Loucy (cell line): ENCODE results near the gene CLDN25.

ENCODE experiments used
- H2AFZ ChIP-seq: fragments of 200-600 bp; sonication (generic); 2 replicates; pipeline ENCODE4 v1.6.0; 2016; ENCODE audit warnings: antibody characterized with exemption, mild to moderate bottlenecking, low read length, moderate library complexity
- H3F3A ChIP-seq: fragments of 200-600 bp; 2 replicates; pipeline ENCODE4 v1.6.0; 2016; ENCODE audit warnings: antibody characterized with exemption, low read depth, mild to moderate bottlenecking
- H3K27me3 ChIP-seq: fragments of 200-600 bp; sonication (generic); 2 replicates; pipeline ENCODE4 v1.6.1; 2014; ENCODE audit warnings: low read length, mild to moderate bottlenecking; ENCODE audit not compliant: insufficient read depth, poor library complexity, severe bottlenecking
- H3K36me3 ChIP-seq: fragments of 200-600 bp; sonication (generic); 2 replicates; pipeline ENCODE4 v1.6.1; 2016; ENCODE audit warnings: low read length; ENCODE audit not compliant: insufficient read depth
- H3K4me1 ChIP-seq: fragments of 200-600 bp; sonication (generic); 2 replicates; pipeline ENCODE4 v1.5.1; 2014; ENCODE audit warnings: low read length, mild to moderate bottlenecking; ENCODE audit not compliant: insufficient read depth, poor library complexity, severe bottlenecking
- H3K4me2 ChIP-seq: fragments of 200-600 bp; sonication (generic); 2 replicates; pipeline ENCODE4 v1.6.0; 2014; ENCODE audit warnings: antibody characterized with exemption, low read length, low read depth, mild to moderate bottlenecking; ENCODE audit not compliant: poor library complexity, severe bottlenecking
- H3K4me3 ChIP-seq: fragments of 200-600 bp; sonication (generic); 2 replicates; pipeline ENCODE4 v1.5.1; 2014; ENCODE audit warnings: low read length, mild to moderate bottlenecking, mixed read lengths; ENCODE audit not compliant: poor library complexity, severe bottlenecking
- H3K79me2 ChIP-seq: fragments of 200-600 bp; sonication (generic); 2 replicates; pipeline ENCODE4 v1.6.1; 2014; ENCODE audit warnings: low read length; ENCODE audit not compliant: insufficient read depth
- H3K9ac ChIP-seq: fragments of 200-600 bp; sonication (generic); 2 replicates; pipeline ENCODE4 v1.6.0; 2014; ENCODE audit warnings: mild to moderate bottlenecking, low read depth, low read length, moderate library complexity; ENCODE audit not compliant: poor library complexity, severe bottlenecking
- H3K9me2 ChIP-seq: fragments of 200-600 bp; sonication (generic); replicated peaks from 2 replicates; pipeline ENCODE4 v1.6.1; 2016; ENCODE audit warnings: low read depth, low read length, mixed read lengths
- H3K9me3 ChIP-seq: fragments of 200-600 bp; sonication (generic); 2 replicates; pipeline ENCODE4 v1.6.1; 2014; ENCODE audit warnings: mild to moderate bottlenecking, antibody characterized with exemption, low read length, low read depth; ENCODE audit not compliant: insufficient read depth
- H4K20me1 ChIP-seq: fragments of 200-600 bp; sonication (generic); 2 replicates; pipeline ENCODE4 v1.6.0; 2014; ENCODE audit warnings: antibody characterized with exemption, low read length, mild to moderate bottlenecking; ENCODE audit not compliant: insufficient read depth, poor library complexity, severe bottlenecking
- CTCF ChIP-seq: fragments of 200-600 bp; sonication (generic); conservative IDR thresholded peaks from 2 replicates; pipeline ENCODE4 v1.5.1; 2014; ENCODE audit warnings: mild to moderate bottlenecking, antibody characterized with exemption, low read length
- EZH2phosphoT487 ChIP-seq: fragments of 200-600 bp; IDR thresholded peaks from 2 replicates; pipeline ENCODE4 v1.6.1; 2018; ENCODE audit warnings: antibody characterized with exemption, mild to moderate bottlenecking, moderate library complexity, borderline replicate concordance

Gene CLDN25

GRCh38 chr11:113827477-113827876, 47.9 kb downstream of the CLDN25 start:
- Histone ChIP-seq H3K9ac (no peak overlapping the region), H3F3A (no peaks in the 10 kb centered on the region), H2AFZ (no peak overlapping the region), H3K79me2 (no peaks in the 10 kb centered on the region), H3K4me3 (no peak overlapping the region), H3K4me2 (no peak overlapping the region), H3K4me1 (no peaks in the 10 kb centered on the region), H3K27me3 (no peaks in the 10 kb centered on the region), H3K36me3 (peaks cover 89% of the 10 kb centered on the region), H3K9me3 (no peaks in the 10 kb centered on the region), H3K9me2 (no peaks in the 10 kb centered on the region), H4K20me1 (no peaks in the 10 kb centered on the region)
- TF ChIP-seq CTCF (no peak), EZH2phosphoT487 (no peak)

GRCh38 chr11:113828191-113828590, 48.6 kb downstream of the CLDN25 start:
- Histone ChIP-seq H4K20me1 (no peaks in the 10 kb centered on the region), H3K9me2 (no peaks in the 10 kb centered on the region), H3K4me1 (no peaks in the 10 kb centered on the region), H3K4me2 (no peak overlapping the region), H3K27me3 (no peaks in the 10 kb centered on the region), H3K9me3 (no peaks in the 10 kb centered on the region), H3K79me2 (no peaks in the 10 kb centered on the region), H2AFZ (no peak overlapping the region), H3K36me3 (peaks cover 89% of the 10 kb centered on the region), H3F3A (no peaks in the 10 kb centered on the region), H3K9ac (no peak overlapping the region), H3K4me3 (no peak overlapping the region)
- TF ChIP-seq CTCF (no peak), EZH2phosphoT487 (no peak)

- Histone ChIP-seq H3K4me1 (no peaks in the 10 kb centered on the region), H3F3A (no peaks in the 10 kb centered on the region), H3K9me3 (no peaks in the 10 kb centered on the region), H3K27me3 (no peaks in the 10 kb centered on the region), H3K9ac (no peak overlapping the region), H3K9me2 (no peaks in the 10 kb centered on the region), H3K36me3 (peaks cover 90% of the 10 kb centered on the region), H3K4me3 (no peak overlapping the region), H2AFZ (no peak overlapping the region), H4K20me1 (no peaks in the 10 kb centered on the region), H3K4me2 (no peak overlapping the region), H3K79me2 (no peaks in the 10 kb centered on the region)
- TF ChIP-seq EZH2phosphoT487 (no peak), CTCF (no peak)
Observed at GRCh38 chr11:113829751-113830150, 50.2 kb downstream of the CLDN25 start.
